ENCODE measurements around the gene MLIP. TPM values are rescaled to one million over a fixed set of nuclear protein-coding genes. Genes with fewer than 3 reads are reported as not detected.

MLIP gene
- total RNA-seq, 4 donors from 2014 or later = 0.42 to 3.5 (median 1.2) TPM

- TF ChIP-seq POLR2A (IDR thresholded peaks at IDR 0.05; ENCODE audit: low read depth) = no peak
- TF ChIP-seq CTCF (IDR thresholded peaks at IDR 0.05) = no peak
- no peak for TF ChIP-seq POLR2AphosphoS5 (IDR thresholded peaks at IDR 0.05)
- no peak for TF ChIP-seq EP300 (IDR thresholded peaks at IDR 0.05)
- Histone ChIP-seq H3K27me3 (no peaks in the 10 kb centered on the region), H3K4me1 (peaks cover 7 to 8% (median 7%) of the 10 kb centered on the region in 4 donors), H3K4me3 (no peak overlapping the region), H3K36me3 (no peaks in the 10 kb centered on the region), H3K9me3 (no peaks in the 10 kb centered on the region), H3K27ac (replicated peaks in 1 of 4) (no peak overlapping the region)
- intact Hi-C loops (cut with DNase I) = no loop called here
- 12% methylated on average over 1 of the region's 1 CpG for WGBS
- no peak for DNase-seq (ENCODE audit: extremely low spot score)
Observed at GRCh38 chr6:54238396-54238795, 127.2 kb downstream of the MLIP start.

- no peaks in the 10 kb centered on the region for H3K27me3 ChIP-seq
- H3K4me3 ChIP-seq = no peak overlapping the region
- H3K4me1 ChIP-seq = peaks cover 3 to 10% (median 4%) of the 10 kb centered on the region in 4 donors
- intact Hi-C loops (cut with DNase I) = no loop called here
- no peak overlapping the region for H3K27ac ChIP-seq (replicated peaks in 1 of 4)
- WGBS = 95% methylated on average over 4 of the region's 4 CpGs
- TF ChIP-seq CTCF (IDR thresholded peaks at IDR 0.05) (no peak), EP300 (IDR thresholded peaks at IDR 0.05) (no peak), POLR2A (IDR thresholded peaks at IDR 0.05; ENCODE audit: low read depth) (no peak), POLR2AphosphoS5 (IDR thresholded peaks at IDR 0.05) (no peak)
- H3K9me3 ChIP-seq = no peaks in the 10 kb centered on the region
- H3K36me3 ChIP-seq = no peaks in the 10 kb centered on the region
- DNase-seq (ENCODE audit: extremely low spot score) = no peak
Observed at GRCh38 chr6:54243699-54244098, 132.5 kb downstream of the MLIP start.

DNA sequence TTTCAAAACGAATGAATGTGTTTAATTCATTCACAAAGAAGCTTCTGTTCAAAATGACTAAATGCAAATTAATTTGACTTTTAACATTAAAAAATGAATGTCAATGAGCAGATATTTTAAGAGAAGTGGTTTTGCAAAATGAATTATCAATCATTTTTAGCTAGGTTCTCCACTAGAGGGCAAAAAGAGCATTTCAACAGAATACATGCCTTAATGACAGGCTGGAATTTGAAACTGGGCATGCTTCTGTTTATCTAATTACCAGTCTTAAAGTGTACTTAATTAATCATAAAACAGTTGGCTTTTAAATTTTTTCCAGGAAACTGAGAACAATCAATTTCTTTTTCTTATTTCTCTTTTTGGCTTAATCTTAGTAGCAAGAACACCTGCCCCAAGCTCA lies 133.2 kb downstream of the MLIP start:
- DNase-seq (ENCODE audit: extremely low spot score) = no peak
- intact Hi-C loops (cut with DNase I) = no loop called here
- H3K4me3 ChIP-seq = no peak overlapping the region
- H3K9me3 ChIP-seq = no peaks in the 10 kb centered on the region
- H3K36me3 ChIP-seq = no peaks in the 10 kb centered on the region
- no peaks in the 10 kb centered on the region for H3K27me3 ChIP-seq
- peak; percentile 8 to 48 (median 40) for TF ChIP-seq CTCF (IDR thresholded peaks at IDR 0.05)
- no peak for TF ChIP-seq POLR2AphosphoS5 (IDR thresholded peaks at IDR 0.05)
- peaks cover 0 to 6% (median 0%) of the 10 kb centered on the region in 4 donors for H3K4me1 ChIP-seq
- WGBS = 70% methylated on average over 1 of the region's 1 CpG
- no peak overlapping the region for H3K27ac ChIP-seq (replicated peaks in 1 of 4)

DNA sequence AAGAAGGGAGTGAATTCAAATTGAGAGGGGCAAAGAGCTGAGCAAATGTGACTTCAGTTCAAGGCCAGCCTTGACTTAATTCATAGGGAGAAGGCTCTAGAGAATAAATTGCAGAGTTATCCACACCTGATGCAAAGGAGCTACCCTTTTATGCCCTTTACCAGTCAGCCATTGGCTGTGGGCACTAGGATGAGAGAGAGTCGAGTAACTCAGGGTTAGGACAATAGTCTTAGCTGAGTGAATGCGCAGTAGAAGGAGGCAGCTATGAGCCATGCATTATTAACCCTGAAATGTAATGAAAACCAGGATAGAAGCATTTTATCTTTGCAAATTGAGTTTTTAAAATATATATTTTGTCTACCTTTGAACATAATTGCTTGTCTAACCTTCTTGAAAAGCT lies 134.0 kb downstream of the MLIP start:
- 88% methylated on average over 2 of the region's 2 CpGs for WGBS
- intact Hi-C loops (cut with DNase I) = no loop called here
- no peaks in the 10 kb centered on the region for H3K27me3 ChIP-seq

More for the DNA sequence above, 134.0 kb downstream of the MLIP start:
- no peak for TF ChIP-seq POLR2AphosphoS5 (IDR thresholded peaks at IDR 0.05)
- no peak for TF ChIP-seq CTCF (IDR thresholded peaks at IDR 0.05)
- TF ChIP-seq POLR2A (IDR thresholded peaks at IDR 0.05; ENCODE audit: low read depth) = no peak
- TF ChIP-seq EP300 (IDR thresholded peaks at IDR 0.05) = no peak
- Histone ChIP-seq H3K9me3 (no peaks in the 10 kb centered on the region), H3K4me3 (no peak overlapping the region), H3K36me3 (no peaks in the 10 kb centered on the region), H3K4me1 (peaks cover 0 to 6% (median 0%) of the 10 kb centered on the region in 4 donors), H3K27ac (replicated peaks in 1 of 4) (no peak overlapping the region)
- DNase-seq (ENCODE audit: extremely low spot score) = no peak
